M059J (cell line): ENCODE data around the gene MCCC1. TPM values are rescaled to one million over a fixed set of nuclear protein-coding genes. Genes with fewer than 3 reads are reported as not detected.

Experiments
- DNase-seq: peaks from one replicate; pipeline ENCODE4 v3.0.0-alpha.2; 2012; ENCODE audit warnings: low read depth
- total RNA-seq: library from RNA; depleted of rRNA; stranded (reverse); fragments of >200 nt; shearing (Covaris generic); gene quantifications from 2 replicates; pipeline ENCODE4 v1.2.3, GENCODE V29; 2014; rRNA removed

MCCC1 gene
- total RNA-seq, 1 experiment from 2014 or later = 19.7 TPM

DNA sequence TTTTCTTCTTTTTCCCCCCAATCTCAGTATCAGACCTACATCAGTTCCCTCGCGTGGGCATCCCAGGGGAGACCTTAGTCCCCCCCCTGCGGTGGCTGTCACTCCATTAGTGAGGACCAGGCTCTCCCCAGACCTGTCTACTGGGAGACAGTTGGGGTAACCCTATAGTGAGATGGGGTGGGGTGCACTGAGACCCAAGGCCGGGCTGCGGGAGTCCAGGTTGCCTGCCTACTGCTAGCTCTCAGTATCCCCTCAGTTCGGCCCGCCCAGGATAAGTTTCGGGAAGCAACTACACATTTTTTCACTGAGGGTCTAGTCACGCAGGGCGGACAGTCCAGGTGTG, 118.3 kb downstream of the MCCC1 start:
- DNase-seq = no peak

- DNase-seq = peak; percentile 88
Measured at GRCh38 chr3:182980204-182981037, 118.9 kb downstream of the MCCC1 start, which contains the start of gene DCUN1D1. Gene DCUN1D1, minus strand, starts transcription at chr3:182980538. Its CDS starts 49 bp downstream, at chr3:182980489.

- peak; percentile 62 for DNase-seq
Measured at GRCh38 chr3:182979674-182980191, 119.6 kb downstream of the MCCC1 start.

- peak; percentile 23 for DNase-seq
Measured at GRCh38 chr3:182979103-182979673, 120.1 kb downstream of the MCCC1 start.

DNA sequence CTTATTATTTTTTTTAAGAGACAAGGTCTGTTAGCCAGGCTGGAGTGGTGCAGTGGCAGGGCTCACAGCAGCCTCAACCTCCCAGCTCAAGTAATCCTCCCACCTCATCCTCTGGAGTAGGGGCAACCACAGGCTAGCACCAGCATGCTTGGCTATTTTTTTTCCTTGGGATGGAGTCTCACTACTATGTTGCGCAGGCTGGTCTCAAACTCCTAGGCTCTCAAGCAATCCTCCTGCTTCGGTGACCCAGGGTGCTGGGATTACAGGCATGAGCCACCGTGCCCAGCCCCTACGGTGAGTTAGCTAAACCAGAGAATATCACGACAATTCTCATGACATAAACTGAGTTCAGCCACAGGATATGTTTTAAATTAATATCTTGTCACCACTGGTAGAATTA, 120.9 kb downstream of the MCCC1 start:
- DNase-seq = no peak

DNA sequence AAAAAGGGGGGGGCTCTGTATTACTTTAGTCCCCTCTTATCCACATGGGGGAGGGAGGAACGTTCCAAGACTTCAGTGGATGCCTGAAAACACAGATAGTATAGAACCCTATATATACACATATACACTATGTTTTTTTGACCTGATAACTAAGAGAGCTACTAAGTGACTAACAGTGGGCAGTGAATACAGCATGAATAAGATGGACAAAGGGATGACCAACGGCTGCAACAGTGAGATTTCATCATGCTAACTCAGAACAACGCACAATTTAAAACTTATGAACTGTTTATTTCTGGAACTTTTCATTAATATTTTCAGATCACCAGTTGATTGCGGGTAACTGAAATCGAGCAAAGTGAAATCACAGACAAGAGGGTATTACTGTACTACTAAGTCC, 126.2 kb downstream of the MCCC1 start:
- no peak for DNase-seq

- DNase-seq = no peak
Measured at GRCh38 chr3:182972387-182972786, 126.9 kb downstream of the MCCC1 start.

DNA sequence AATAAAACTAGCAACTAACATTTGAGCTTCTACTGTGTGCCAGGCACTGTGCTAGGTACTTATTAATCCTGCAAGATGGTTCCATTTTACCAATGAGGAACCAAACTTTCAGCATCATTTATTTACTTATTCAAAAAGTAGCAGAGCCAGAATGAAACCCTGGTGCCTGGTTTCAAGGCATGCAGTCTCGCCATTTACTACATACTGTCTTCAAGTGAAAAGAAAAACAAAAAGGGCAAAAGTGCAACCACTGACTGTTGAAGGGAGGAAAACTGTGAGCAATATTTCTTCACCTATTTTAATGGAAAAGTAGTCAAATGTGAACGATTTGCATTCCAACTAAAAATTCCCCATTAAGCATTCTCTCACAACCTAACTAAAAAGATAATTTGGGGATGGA, 127.7 kb downstream of the MCCC1 start:
- peak; percentile 50 for DNase-seq

- DNase-seq = no peak
Measured at GRCh38 chr3:182970811-182971418, 128.4 kb downstream of the MCCC1 start.

DNA sequence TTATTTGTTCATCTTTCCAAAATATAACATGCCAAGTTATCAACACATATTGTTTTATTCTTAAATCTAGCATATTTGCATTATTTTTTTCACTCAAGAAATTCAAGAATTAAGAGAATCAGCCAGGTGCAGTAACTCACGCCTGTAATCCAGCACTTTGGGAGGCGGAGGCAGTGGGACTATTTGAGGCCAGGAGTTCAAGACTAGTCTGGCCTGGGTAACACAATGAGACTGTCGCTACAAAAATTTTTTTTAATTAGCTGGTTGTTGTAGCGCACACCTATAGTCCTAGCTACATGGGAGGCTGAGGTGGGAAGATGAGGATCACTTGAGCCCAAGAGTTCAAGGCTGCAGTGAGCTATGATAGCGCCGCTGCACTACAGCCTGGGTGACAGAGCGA, 129.4 kb downstream of the MCCC1 start:
- DNase-seq = no peak

GRCh38 chr3:182969277-182969676, 130.0 kb downstream of the MCCC1 start:
- peak; percentile 79 for DNase-seq

- DNase-seq = no peak
Measured at GRCh38 chr3:182967218-182968204, 131.8 kb downstream of the MCCC1 start.

GRCh38 chr3:182965861-182966366, 133.4 kb downstream of the MCCC1 start:
- no peak for DNase-seq

Other genes with a start within 250 kb of the MCCC1 start
- gene DCUN1D1, start 119.0 kb downstream of the MCCC1 start, total RNA-seq = 27.7 and 33.4 TPM in 2 replicates
- 0.37 and 1.1 TPM in 2 replicates for gene LAMP3, start 63.2 kb upstream of the MCCC1 start, total RNA-seq
- 3.5 and 4.1 TPM in 2 replicates for gene B3GNT5, start 153.8 kb upstream of the MCCC1 start, total RNA-seq